Astrocyte (in vitro differentiated cells and primary cell): ENCODE measurements around the gene SPSB3. TPM values are rescaled to one million over a fixed set of nuclear protein-coding genes. Genes with fewer than 3 reads are reported as not detected.

Experiments
- DNase-seq: peaks from one replicate; pipeline ENCODE4 v3.0.0-alpha.2; 2010; ENCODE audit warnings: low read depth
- FAIRE-seq: peaks from 2 replicates; lab custom pipeline; 2011; peaks lifted over from hg19 to GRCh38; lab: Jason Lieb, UNC
- H2AFZ ChIP-seq: 2 replicates; pipeline ENCODE4 v1.6.0; 2012; ENCODE audit warnings: low read depth, low read length, inconsistent platforms
- H3K27ac ChIP-seq: 2 replicates; pipeline ENCODE4 v1.5.1; 2011; ENCODE audit warnings: low read depth, low read length, inconsistent platforms
- H3K27me3 ChIP-seq: 2 replicates; pipeline ENCODE4 v1.6.0; 2011; ENCODE audit warnings: low read length, inconsistent platforms; ENCODE audit not compliant: insufficient read depth
- H3K36me3 ChIP-seq: 2 replicates; pipeline ENCODE4 v1.5.1; 2011; ENCODE audit warnings: low read length, inconsistent platforms; ENCODE audit not compliant: insufficient read depth
- H3K4me1 ChIP-seq: 2 replicates; pipeline ENCODE4 v1.5.1; 2011; ENCODE audit warnings: low read length, inconsistent platforms; ENCODE audit not compliant: insufficient read depth
- H3K4me2 ChIP-seq: 2 replicates; pipeline ENCODE4 v1.6.0; 2012; ENCODE audit warnings: low read length, inconsistent platforms
- H3K4me3 ChIP-seq: 2 replicates; pipeline ENCODE4 v1.5.1; 2011; ENCODE audit warnings: low read depth, mild to moderate bottlenecking, low read length, inconsistent platforms; ENCODE audit not compliant: insufficient read depth
- H3K79me2 ChIP-seq: 2 replicates; pipeline ENCODE4 v1.6.0; 2012; ENCODE audit warnings: mild to moderate bottlenecking, low read length, inconsistent platforms; ENCODE audit not compliant: insufficient read depth
- H3K9ac ChIP-seq: 2 replicates; pipeline ENCODE4 v1.6.0; 2012; ENCODE audit warnings: mild to moderate bottlenecking, low read length, inconsistent platforms
- H3K9me3 ChIP-seq: 2 replicates; pipeline ENCODE4 v1.5.1; 2012; ENCODE audit warnings: low read depth, mild to moderate bottlenecking, low read length, inconsistent platforms; ENCODE audit not compliant: insufficient read depth
- H4K20me1 ChIP-seq: 2 replicates; pipeline ENCODE4 v1.6.0; 2012; ENCODE audit warnings: low read length, inconsistent platforms; ENCODE audit not compliant: insufficient read depth
- H3K27ac Mint-ChIP-seq: one replicate; pipeline ENCODE4 v1.8.0; 2021; ENCODE audit warnings: mild to moderate bottlenecking, mixed read lengths; ENCODE audit not compliant: unreplicated experiment
- H3K27me3 Mint-ChIP-seq: one replicate; pipeline ENCODE4 v1.8.0; 2021; ENCODE audit warnings: low read depth, mixed read lengths; ENCODE audit not compliant: unreplicated experiment
- H3K36me3 Mint-ChIP-seq: one replicate; pipeline ENCODE4 v1.8.0; 2021; ENCODE audit warnings: low read depth, mixed read lengths; ENCODE audit not compliant: unreplicated experiment
- H3K4me1 Mint-ChIP-seq: one replicate; pipeline ENCODE4 v1.8.0; 2021; ENCODE audit warnings: low read depth, mixed read lengths; ENCODE audit not compliant: unreplicated experiment
- H3K4me3 Mint-ChIP-seq: one replicate; pipeline ENCODE4 v1.8.0; 2021; ENCODE audit warnings: mild to moderate bottlenecking, moderate library complexity, mixed read lengths; ENCODE audit not compliant: unreplicated experiment
- H3K9me3 Mint-ChIP-seq: one replicate; pipeline ENCODE4 v1.8.0; 2021; ENCODE audit warnings: mild to moderate bottlenecking, mixed read lengths; ENCODE audit not compliant: unreplicated experiment
- EZH2 ChIP-seq: IDR thresholded peaks from 2 replicates; pipeline ENCODE4 v1.6.1; 2012; ENCODE audit warnings: mild to moderate bottlenecking, low read length, inconsistent platforms; ENCODE audit not compliant: insufficient read depth
- total RNA-seq: library from RNA; stranded (reverse); gene quantifications from 2 replicates; pipeline ENCODE4 v1.2.1, GENCODE V29; 2021
- TF ChIP-seq, protein P1 (sequence below): IDR thresholded peaks from 2 replicates; pipeline ENCODE4 v1.5.1; 2011; ENCODE audit warnings: low read depth, mild to moderate bottlenecking, inconsistent platforms, low read length, moderate library complexity; ENCODE audit not compliant: insufficient read depth

The SPSB3 gene
- total RNA-seq, 1 donor from 2014 or later = 23.3 TPM

DNA sequence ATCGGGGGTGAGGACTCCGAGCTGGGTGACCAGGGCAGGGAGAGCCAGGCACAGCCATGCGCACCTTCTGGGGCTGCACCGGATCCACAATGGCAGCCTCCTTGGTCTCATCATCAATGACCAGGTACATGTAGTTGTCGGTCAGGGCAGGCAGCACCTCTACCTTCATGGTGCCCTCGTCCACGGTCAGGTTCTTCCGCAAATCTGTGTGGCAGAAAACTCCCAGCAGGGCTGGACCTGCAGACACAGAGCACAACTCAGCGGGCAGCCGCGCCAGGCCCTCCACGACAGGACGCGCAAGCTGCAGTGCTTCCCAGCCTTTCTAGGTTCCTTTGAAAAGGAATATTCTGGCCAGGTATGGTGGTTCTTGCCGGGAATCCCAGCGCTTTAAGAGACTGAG lies 40.4 kb upstream of the SPSB3 start:
- peaks cover 5% of the 10 kb centered on the region for H3K4me1 ChIP-seq
- no peak overlapping the region for H3K4me2 ChIP-seq
- TF ChIP-seq, protein P1, sequence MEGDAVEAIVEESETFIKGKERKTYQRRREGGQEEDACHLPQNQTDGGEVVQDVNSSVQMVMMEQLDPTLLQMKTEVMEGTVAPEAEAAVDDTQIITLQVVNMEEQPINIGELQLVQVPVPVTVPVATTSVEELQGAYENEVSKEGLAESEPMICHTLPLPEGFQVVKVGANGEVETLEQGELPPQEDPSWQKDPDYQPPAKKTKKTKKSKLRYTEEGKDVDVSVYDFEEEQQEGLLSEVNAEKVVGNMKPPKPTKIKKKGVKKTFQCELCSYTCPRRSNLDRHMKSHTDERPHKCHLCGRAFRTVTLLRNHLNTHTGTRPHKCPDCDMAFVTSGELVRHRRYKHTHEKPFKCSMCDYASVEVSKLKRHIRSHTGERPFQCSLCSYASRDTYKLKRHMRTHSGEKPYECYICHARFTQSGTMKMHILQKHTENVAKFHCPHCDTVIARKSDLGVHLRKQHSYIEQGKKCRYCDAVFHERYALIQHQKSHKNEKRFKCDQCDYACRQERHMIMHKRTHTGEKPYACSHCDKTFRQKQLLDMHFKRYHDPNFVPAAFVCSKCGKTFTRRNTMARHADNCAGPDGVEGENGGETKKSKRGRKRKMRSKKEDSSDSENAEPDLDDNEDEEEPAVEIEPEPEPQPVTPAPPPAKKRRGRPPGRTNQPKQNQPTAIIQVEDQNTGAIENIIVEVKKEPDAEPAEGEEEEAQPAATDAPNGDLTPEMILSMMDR = no peak
- TF ChIP-seq EZH2 = no peak
- H3K27me3 ChIP-seq = no peaks in the 10 kb centered on the region
- no peak overlapping the region for H3K4me3 ChIP-seq
- Mint-ChIP-seq H3K4me3 (no peak overlapping the region), H3K4me1 (no peaks in the 10 kb centered on the region), H3K27ac (no peak overlapping the region), H3K9me3 (no peaks in the 10 kb centered on the region), H3K27me3 (no peaks in the 10 kb centered on the region), H3K36me3 (peaks cover 3% of the 10 kb centered on the region)
- no peak for FAIRE-seq
- peaks cover 13% of the 10 kb centered on the region for H3K79me2 ChIP-seq
- no peak overlapping the region for H2AFZ ChIP-seq
- H4K20me1 ChIP-seq = peaks cover 11% of the 10 kb centered on the region
- no peak overlapping the region for H3K27ac ChIP-seq
- no peaks in the 10 kb centered on the region for H3K36me3 ChIP-seq
- H3K9ac ChIP-seq = no peak overlapping the region
- no peak for DNase-seq
- no peaks in the 10 kb centered on the region for H3K9me3 ChIP-seq

DNA sequence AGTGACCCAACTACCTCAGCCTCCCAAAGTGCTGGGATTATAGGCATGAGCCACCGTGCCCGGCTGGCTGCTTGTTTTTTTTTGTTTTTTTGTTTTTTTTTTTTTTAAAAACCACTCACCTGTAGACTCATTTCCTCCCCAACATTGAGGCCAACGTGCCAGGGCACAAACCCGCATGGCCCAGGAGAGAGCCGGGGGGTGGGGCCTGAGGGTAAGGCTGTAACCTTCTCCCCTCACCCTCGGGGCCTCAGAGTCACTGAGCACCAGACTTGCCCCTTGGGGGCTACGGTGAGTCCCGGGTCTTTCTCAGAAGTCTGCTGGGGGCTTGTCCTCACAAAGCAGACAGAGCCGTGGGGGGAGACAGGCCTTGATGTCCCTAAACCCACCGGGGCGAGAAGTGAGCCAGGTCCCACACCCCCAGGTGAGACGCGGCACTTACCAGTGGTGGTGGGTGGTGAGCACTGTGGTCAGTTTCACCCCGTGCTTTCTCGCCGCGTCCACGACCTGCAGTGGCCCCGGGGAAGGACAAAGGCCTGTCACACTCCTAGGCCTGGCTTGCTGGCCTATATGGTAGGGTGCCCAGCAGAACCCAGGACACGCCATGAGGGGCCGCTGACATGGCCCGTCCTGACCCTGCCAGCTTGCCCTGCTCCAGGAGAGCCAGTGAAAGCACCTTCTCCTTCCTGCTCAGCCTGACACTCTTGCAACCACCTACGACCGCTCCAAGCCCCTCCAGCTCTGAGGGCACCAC lies 39.7 kb upstream of the SPSB3 start:
- Histone ChIP-seq H3K4me3 (no peak overlapping the region), H3K79me2 (peaks cover 6% of the 10 kb centered on the region), H3K27me3 (no peaks in the 10 kb centered on the region), H2AFZ (no peak overlapping the region), H4K20me1 (peaks cover 11% of the 10 kb centered on the region), H3K9ac (no peak overlapping the region), H3K27ac (no peak overlapping the region), H3K4me1 (peaks cover 5% of the 10 kb centered on the region), H3K4me2 (no peak overlapping the region), H3K36me3 (no peaks in the 10 kb centered on the region), H3K9me3 (no peaks in the 10 kb centered on the region)
- FAIRE-seq (no peak), DNase-seq (no peak)
- no peaks in the 10 kb centered on the region for H3K4me1 Mint-ChIP-seq
- H3K36me3 Mint-ChIP-seq = peaks cover 5% of the 10 kb centered on the region
- no peaks in the 10 kb centered on the region for H3K27me3 Mint-ChIP-seq
- H3K27ac Mint-ChIP-seq = no peak overlapping the region
- TF ChIP-seq, protein P1 = no peak
- no peak for TF ChIP-seq EZH2
- H3K9me3 Mint-ChIP-seq = no peaks in the 10 kb centered on the region
- no peak overlapping the region for H3K4me3 Mint-ChIP-seq

DNA sequence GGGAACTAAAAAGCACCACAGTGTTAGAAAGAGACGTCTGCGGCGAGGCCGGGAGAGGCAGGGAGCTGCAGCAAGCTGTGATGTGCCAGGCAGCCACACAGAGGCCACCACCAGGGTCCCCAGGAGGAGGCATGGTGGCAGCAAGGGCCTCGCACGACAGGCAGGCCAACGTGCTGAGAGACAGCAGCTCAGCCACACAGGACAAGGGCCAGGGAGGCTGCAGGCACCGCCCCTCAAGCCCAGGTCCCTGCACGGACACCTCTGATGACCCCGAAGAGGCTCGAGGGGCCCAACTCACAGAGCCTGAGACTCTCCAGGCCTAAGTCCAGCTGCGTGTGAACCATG lies 38.5 kb upstream of the SPSB3 start:
- Histone ChIP-seq H3K9ac (no peak overlapping the region), H3K4me1 (peaks cover 5% of the 10 kb centered on the region), H3K27me3 (no peaks in the 10 kb centered on the region), H3K79me2 (peaks cover 6% of the 10 kb centered on the region), H3K27ac (no peak overlapping the region), H3K4me2 (no peak overlapping the region), H3K4me3 (no peak overlapping the region), H4K20me1 (peaks cover 11% of the 10 kb centered on the region), H2AFZ (no peak overlapping the region), H3K9me3 (no peaks in the 10 kb centered on the region), H3K36me3 (no peaks in the 10 kb centered on the region)
- FAIRE-seq (no peak), DNase-seq (no peak)
- no peaks in the 10 kb centered on the region for H3K9me3 Mint-ChIP-seq
- no peak overlapping the region for H3K4me3 Mint-ChIP-seq
- H3K36me3 Mint-ChIP-seq = peaks cover 5% of the 10 kb centered on the region
- no peaks in the 10 kb centered on the region for H3K4me1 Mint-ChIP-seq
- no peak overlapping the region for H3K27ac Mint-ChIP-seq
- H3K27me3 Mint-ChIP-seq = no peaks in the 10 kb centered on the region
- no peak for TF ChIP-seq EZH2
- TF ChIP-seq, protein P1 = no peak
